GM19468 (cell line): Measurements from ENCODE around the gene GPR146.
"Not testable (repeated sequence)": the region's sequence is repeated elsewhere in the genome, so short reads cannot be mapped to it uniquely, and the experiment has no call there.

Source experiments
- ATAC-seq: cut with Tn5 transposase; IDR thresholded peaks from one replicate; pipeline ENCODE4 v1.9.1; 2021; ENCODE audit warnings: mild to moderate bottlenecking, moderate library complexity, moderate number of reproducible peaks; ENCODE audit not compliant: unreplicated experiment; ENCODE audit errors: extremely low read depth

GPR146 gene, protein sequence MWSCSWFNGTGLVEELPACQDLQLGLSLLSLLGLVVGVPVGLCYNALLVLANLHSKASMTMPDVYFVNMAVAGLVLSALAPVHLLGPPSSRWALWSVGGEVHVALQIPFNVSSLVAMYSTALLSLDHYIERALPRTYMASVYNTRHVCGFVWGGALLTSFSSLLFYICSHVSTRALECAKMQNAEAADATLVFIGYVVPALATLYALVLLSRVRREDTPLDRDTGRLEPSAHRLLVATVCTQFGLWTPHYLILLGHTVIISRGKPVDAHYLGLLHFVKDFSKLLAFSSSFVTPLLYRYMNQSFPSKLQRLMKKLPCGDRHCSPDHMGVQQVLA

GRCh38 chr7:1044189-1045068 lies at the start of gene GPR146:
TSS of gene GPR146 (plus strand) at chr7:1044546. CDS start at chr7:1057516, 12,970 bp downstream.
- ATAC-seq = peak; percentile 64

DNA sequence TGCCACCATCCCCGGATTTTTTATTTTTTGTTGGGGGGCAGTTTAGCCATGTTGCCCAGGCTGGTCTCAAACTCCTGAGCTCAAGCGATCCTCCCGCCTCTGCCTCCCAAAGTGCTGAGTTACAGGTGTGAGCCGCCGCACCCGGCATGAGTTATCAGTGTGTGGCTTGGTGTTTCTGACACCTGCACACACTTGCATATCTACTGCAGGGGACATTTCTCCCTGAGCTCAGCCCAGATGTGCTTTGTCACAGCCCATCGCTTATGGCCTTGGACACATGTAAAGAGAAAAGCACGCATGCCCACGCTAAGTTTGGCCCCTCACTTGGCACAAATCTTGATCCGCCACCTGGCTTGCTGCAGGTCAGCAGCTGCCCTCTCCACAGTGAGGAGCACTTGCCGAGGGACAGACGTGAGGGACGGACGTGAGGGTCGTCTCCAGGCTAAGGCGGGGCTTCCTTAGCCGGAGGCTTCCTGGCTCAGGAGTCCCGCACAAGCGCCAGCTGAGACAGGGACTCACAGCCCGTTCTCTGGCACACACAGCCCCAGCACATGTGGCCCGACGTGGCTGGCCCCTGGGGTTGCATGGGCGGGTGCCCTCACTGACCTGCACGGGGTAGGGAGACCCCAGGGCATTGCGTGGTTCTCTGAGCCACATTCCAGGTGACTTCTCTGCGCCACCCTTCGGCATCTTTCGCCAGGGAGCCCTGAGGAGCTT lies 49.6 kb upstream of the GPR146 start:
- ATAC-seq = no peak

- no peak for ATAC-seq
Measured at GRCh38 chr7:995571-995970, 48.8 kb upstream of the GPR146 start.

- ATAC-seq = no peak
Measured at GRCh38 chr7:996079-996872, 48.1 kb upstream of the GPR146 start.

DNA sequence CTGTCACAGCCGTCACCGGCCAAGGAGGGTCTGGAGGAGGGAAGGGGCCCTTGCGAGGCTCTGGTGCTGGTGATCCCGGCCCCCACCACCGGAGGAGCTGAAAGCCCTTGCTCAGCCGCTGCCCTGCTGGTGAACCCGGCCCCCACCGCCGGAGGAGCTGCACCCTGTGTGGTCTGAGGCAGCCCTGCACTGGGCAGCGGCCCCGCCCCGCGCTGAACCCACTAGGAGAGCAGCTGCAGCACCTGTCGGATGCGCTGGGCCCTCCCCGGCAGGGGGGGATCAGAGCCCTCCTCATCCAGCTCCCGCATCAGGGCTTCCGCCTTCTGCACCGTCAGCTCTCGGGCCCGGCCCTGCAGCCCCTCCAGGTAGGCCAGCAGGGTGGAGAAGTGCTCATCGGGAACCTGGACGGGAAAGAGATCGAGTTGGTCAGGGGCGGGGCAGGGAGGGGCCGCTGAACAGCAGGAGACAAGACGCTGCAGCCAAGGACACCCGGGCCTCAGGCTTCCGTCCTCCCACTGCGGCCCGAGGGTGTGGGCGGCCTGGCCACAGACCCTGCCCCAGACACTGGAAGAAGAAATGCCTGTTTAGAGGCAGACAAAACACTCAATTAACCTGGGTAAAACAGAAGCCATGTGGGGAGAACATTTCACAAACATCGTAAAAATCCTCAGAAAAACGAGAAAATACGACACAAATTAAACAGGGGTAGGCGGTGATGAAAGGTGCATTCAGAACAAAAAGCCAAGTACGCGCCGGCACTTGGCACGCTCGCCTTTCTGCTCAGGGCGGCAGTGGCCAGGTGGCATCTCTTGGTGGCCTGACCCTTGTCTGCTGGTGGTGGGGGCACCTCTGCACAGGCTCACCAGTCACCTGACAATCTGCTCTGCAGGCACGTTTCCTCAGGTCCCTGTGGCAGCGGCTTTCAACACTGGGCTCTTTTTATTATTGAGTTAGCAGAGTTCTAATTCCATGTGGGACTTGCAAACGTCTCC lies 46.6 kb upstream of the GPR146 start:
- no peak for ATAC-seq

- ATAC-seq = no peak
Measured at GRCh38 chr7:999149-999879, 45.0 kb upstream of the GPR146 start.

DNA sequence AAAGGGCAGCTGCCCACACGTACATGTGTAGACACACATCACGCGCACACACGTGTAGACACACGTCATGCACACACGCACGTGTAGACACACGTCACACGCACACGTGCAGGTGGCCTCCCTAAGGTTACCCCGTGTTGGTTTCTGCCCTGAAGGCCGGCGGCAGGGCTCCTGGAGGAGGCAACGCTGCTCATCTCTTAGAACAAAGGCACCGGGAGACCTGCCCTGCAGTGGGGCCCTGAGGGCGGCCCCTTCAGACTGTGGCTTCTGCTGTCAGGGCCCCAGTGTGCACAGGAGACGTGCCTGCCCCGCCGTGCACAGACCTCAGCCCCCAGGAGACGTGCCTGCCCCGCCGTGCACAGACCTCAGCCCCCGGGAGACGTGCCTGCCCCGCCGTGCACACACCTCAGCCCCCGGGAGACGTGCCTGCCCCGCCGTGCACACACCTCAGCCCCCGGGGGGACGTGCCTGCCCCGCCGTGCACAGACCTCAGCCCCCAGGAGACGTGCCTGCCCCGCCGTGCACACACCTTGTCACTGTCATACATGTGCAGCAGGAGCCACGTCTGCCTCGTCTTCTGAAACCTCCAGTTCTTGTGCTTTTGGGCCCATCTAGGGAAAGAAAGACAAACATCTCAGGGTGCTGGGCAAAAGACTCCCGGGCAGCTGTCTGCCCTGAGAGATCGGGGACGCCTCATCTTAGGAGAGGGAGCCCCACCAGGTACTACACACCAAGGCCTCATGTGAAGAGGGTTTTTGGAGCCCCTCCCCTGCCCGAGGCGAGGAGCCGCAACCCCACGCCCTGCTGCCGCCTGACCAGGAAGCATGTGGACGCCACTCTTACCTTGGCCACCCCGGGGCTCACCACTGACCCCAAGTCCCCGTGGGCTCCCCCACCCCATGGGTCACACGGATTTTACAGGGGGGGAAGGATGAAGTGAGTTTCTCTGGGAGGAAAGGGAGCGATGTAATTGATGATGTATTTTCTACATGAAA lies 44.1 kb upstream of the GPR146 start:
- ATAC-seq = no peak

DNA sequence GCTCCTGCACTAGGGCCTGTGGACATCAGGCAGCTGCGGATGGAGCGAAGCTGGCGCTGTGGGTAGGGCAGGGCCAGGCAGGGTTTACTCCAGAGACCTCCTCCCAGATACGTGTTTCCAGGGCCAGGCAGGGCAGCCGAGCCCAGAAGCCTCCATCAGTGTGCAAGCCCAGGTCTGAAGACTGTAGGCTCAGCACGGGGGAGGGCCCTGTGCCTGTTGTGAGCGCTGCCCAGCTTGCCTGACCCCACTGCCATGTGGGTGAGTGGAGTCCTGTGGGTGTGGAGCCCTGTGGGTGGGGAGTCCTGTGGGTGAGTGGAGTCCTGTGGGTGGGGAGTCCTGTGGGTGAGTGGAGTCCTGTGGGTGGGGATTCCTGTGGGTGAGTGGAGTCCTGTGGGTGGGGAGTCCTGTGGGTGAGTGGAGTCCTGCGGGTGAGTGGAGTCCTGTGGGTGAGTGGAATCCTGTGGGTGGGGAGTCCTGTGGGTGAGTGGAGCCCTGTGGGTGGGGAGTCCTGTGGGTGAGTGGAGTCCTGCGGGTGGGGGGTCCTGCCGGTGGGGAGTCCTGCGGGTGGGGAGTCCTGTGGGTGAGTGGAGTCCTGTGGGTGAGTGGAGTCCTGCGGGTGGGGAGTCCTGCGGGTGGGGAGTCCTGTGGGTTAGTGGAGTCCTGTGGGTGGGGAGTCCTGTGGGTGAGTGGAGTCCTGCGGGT lies 43.1 kb upstream of the GPR146 start:
- ATAC-seq = not testable (repeated sequence)

GRCh38 chr7:1002026-1002425 lies 42.3 kb upstream of the GPR146 start:
- ATAC-seq = not testable (repeated sequence)

DNA sequence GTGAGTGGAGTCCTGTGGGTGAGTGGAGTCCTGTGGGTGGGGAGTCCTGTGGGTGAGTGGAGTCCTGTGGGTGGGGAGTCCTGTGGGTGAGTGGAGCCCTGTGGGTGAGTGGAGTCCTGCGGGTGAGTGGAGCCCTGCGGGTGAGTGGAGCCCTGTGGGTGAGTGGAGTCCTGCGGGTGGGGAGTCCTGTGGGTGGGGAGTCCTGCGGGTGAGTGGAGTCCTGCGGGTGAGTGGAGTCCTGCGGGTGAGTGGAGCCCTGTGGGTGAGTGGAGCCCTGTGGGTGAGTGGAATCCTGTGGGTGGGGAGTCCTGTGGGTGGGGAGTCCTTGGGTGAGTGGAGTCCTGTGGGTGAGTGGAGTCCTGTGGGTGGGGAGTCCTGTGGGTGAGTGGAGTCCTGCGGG lies 41.9 kb upstream of the GPR146 start:
- not testable (repeated sequence) for ATAC-seq

DNA sequence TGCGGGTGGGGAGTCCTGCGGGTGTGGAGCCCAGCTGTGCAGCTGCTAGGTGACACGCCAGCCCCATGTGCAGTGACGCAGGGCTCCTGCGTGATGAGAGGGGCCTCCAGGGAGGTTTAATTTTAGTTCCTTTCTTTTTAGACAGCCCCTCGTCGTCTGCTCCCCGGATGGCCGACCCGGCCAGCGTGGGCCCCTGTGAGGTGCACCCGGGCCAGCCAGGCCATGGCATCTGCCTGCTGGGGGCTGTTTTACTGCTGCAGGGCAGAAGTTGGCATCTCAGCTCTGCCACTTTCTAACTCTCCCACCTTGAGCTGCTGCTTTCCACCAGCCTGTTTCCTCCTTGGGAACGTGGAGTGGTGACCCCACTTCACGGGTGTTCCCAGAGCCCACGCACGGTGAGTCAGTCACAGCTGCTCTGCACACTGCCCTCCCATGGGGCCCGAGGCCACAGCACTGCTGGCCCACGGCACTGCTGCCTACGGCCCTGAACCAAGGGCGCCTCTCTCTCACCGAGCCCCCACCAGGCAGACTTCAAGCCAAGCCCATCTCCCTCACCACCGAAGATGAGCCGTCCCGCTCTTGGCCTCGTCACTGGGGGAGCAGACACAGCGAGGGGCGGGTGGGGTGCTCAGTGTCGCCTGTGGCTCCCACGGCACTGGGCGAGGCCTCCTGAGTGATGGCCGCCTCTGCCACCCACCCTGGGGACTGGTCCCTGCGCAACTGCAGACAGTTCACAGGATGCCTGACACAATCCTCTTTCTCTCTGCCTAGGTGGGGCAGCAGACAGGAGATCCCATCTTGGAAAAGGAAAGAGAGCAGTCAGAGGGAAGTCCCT lies 40.1 kb upstream of the GPR146 start:
- ATAC-seq = no peak

DNA sequence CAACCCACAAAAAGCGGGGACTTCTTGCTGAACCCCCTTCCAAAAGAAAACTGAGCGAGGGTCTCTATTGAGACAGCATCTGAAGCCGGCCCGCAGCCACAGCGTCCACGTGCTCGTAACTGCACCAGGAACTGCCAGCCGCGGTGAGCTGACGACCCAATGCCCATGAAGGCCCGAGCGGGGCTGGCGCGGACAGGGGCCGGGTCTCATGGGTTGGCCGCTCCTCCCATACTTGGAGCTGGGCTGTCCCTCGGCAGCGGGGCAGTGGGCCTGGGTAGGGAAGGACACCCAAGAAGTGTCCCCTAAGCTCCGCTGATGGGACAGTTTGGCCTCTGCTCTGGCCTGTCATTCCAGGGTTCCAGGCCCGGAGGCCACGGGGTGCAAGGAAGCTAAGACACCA lies 39.0 kb upstream of the GPR146 start:
- no peak for ATAC-seq

DNA sequence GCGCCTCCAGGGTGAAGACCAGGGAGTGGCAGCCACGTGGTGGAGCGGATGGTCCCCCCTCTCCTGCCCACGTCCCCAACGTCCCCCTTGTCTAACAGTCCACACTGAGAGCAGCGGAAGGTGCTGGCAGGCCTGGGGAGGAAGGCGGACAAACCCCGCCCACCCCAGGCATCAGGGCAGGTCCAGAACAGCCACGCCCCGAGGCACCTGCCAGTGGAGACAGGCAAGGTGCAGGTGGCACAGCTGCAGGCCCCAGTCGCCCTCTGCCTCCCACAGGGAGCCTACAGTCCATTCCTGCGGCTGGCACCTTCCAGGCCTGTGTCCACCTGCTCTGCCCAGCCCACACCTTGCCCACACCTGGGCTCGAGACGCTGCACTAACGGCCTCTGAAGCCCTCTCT lies 36.4 kb upstream of the GPR146 start:
- ATAC-seq = no peak

- ATAC-seq = no peak
Measured at GRCh38 chr7:1008733-1009363, 35.5 kb upstream of the GPR146 start.

DNA sequence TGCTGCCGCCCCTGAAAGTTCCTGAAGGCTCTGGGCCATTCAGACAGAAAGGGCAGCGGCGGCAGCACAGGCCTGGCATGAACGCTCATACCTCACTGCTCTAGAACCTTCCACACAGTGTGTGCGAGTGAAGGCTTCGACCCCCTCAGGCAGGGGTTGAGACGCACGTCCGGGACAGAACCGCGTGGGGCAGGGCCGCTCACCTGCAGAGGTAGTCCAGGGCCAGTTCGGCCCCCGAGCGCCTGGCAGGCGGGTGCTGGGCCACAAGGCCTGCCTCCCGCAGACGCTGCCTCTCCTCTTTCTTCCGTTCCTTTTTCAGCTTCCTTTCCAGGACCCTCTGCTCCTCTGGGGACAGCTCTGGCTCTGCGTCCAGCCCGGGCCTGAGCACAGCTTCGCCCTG lies 34.6 kb upstream of the GPR146 start:
- ATAC-seq = no peak
